SU-DHL-6 (cell line): ENCODE measurements around the gene SUSD2.

Source experiments
- H2AFZ ChIP-seq: fragments of 200-600 bp; sonication (generic); 2 replicates; pipeline ENCODE4 v1.6.1; 2014; ENCODE audit warnings: low read depth, mild to moderate bottlenecking, moderate library complexity, mixed read lengths, antibody characterized with exemption, low read length; ENCODE audit not compliant: severe bottlenecking
- H3F3A ChIP-seq: fragments of 200-600 bp; shearing (Covaris generic); 2 replicates; pipeline ENCODE4 v1.6.0; 2016; ENCODE audit warnings: antibody characterized with exemption, mild to moderate bottlenecking; ENCODE audit not compliant: insufficient read depth
- H3K27ac ChIP-seq: fragments of 200-600 bp; sonication (generic); 2 replicates; pipeline ENCODE4 v1.5.1; 2016; ENCODE audit warnings: low read depth, mild to moderate bottlenecking, low read length, moderate library complexity, mixed read lengths
- H3K27me3 ChIP-seq: fragments of 200-600 bp; sonication (generic), shearing (Covaris generic); 2 replicates; pipeline ENCODE4 v1.6.0; 2014; ENCODE audit warnings: mild to moderate bottlenecking, low read length
- H3K36me3 ChIP-seq: fragments of 200-600 bp; sonication (generic); 2 replicates; pipeline ENCODE4 v1.6.1; 2014; ENCODE audit warnings: mild to moderate bottlenecking, low read length, mixed read lengths
- H3K4me2 ChIP-seq: fragments of 300-600, 200-600 bp; shearing (Covaris generic), sonication (generic); 2 replicates; pipeline ENCODE4 v1.6.0; 2014; ENCODE audit warnings: low read length, low read depth, mild to moderate bottlenecking; ENCODE audit not compliant: poor library complexity, severe bottlenecking
- H3K4me3 ChIP-seq: fragments of 200-600 bp; sonication (generic); 2 replicates; pipeline ENCODE4 v1.5.1; 2014; ENCODE audit warnings: antibody characterized with exemption, low read length, mild to moderate bottlenecking, mixed read lengths; ENCODE audit not compliant: insufficient read depth, poor library complexity, severe bottlenecking
- H3K79me2 ChIP-seq: fragments of 200-600 bp; sonication (generic); 2 replicates; pipeline ENCODE4 v1.6.1; 2014; ENCODE audit warnings: mild to moderate bottlenecking, low read length, moderate library complexity; ENCODE audit not compliant: insufficient read depth
- H3K9ac ChIP-seq: fragments of 200-600 bp; sonication (generic); 2 replicates; pipeline ENCODE4 v1.7.0; 2014; ENCODE audit warnings: mild to moderate bottlenecking, low read length
- H3K9me2 ChIP-seq: fragments of 200-600 bp; sonication (generic); replicated peaks from 2 replicates; pipeline ENCODE4 v1.6.1; 2014; ENCODE audit warnings: low read length; ENCODE audit not compliant: insufficient read depth
- H3K9me3 ChIP-seq: fragments of 200-600 bp; sonication (generic); 2 replicates; pipeline ENCODE4 v1.6.1; 2014; ENCODE audit warnings: low read length, mixed read lengths; ENCODE audit not compliant: insufficient read depth
- H4K20me1 ChIP-seq: fragments of 200-600 bp; sonication (generic); 2 replicates; pipeline ENCODE4 v1.6.1; 2014; ENCODE audit warnings: low read depth, mild to moderate bottlenecking, antibody characterized with exemption, low read length, moderate library complexity, mixed read lengths
- CTCF ChIP-seq: fragments of 200-600 bp; sonication (generic); IDR thresholded peaks from one replicate; pipeline ENCODE4 v1.5.1; 2017; ENCODE audit warnings: antibody characterized with exemption, mild to moderate bottlenecking, low read length, moderate library complexity; ENCODE audit not compliant: insufficient read depth, poor library complexity, severe bottlenecking
- EZH2phosphoT487 ChIP-seq: fragments of 200-600 bp; sonication (generic), shearing (Covaris generic); conservative IDR thresholded peaks from 2 replicates; pipeline ENCODE4 v1.6.1; 2018; ENCODE audit warnings: mild to moderate bottlenecking, antibody characterized with exemption, low read length, moderate library complexity, mixed read lengths

The SUSD2 gene

GRCh38 chr22:24148266-24149197 is 32.8 kb upstream of the SUSD2 start:
- Histone ChIP-seq H3K4me3 (no peak overlapping the region), H2AFZ (no peak overlapping the region), H3K79me2 (no peaks in the 10 kb centered on the region), H3K9me3 (no peaks in the 10 kb centered on the region), H3K4me2 (no peak overlapping the region), H4K20me1 (no peaks in the 10 kb centered on the region), H3F3A (no peaks in the 10 kb centered on the region), H3K9me2 (no peaks in the 10 kb centered on the region), H3K27ac (no peak overlapping the region), H3K9ac (no peak overlapping the region), H3K27me3 (no peaks in the 10 kb centered on the region), H3K36me3 (no peaks in the 10 kb centered on the region)
- TF ChIP-seq CTCF: no peak
- TF ChIP-seq EZH2phosphoT487: no peak

DNA sequence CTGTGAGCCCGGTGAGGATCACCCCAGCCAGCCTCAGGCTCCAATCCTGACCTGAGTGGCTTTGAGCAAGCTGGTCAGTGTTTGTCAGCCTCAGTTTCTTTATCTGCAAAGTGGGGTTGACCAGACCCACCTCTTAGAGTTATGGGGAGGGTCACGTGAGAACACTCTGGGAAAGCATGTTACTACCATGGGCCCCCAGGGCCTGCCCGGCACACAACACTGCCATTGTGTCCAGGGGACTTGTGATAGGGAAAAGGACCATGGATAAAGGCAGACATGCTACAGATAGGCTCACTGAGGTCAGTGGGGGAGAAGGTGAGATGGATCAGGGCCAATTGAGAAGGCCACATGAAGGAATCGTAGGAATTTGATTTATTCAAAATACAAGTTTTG is 32.1 kb upstream of the SUSD2 start:
- no peaks in the 10 kb centered on the region for H3K9me3 ChIP-seq
- no peak for TF ChIP-seq CTCF
- no peak for TF ChIP-seq EZH2phosphoT487
- no peaks in the 10 kb centered on the region for H4K20me1 ChIP-seq
- H2AFZ ChIP-seq: no peak overlapping the region
- H3K4me3 ChIP-seq: no peak overlapping the region
- H3K9me2 ChIP-seq: no peaks in the 10 kb centered on the region
- no peaks in the 10 kb centered on the region for H3F3A ChIP-seq
- H3K27ac ChIP-seq: no peak overlapping the region
- H3K79me2 ChIP-seq: no peaks in the 10 kb centered on the region
- no peaks in the 10 kb centered on the region for H3K36me3 ChIP-seq
- H3K4me2 ChIP-seq: no peak overlapping the region
- no peak overlapping the region for H3K9ac ChIP-seq
- H3K27me3 ChIP-seq: no peaks in the 10 kb centered on the region

DNA sequence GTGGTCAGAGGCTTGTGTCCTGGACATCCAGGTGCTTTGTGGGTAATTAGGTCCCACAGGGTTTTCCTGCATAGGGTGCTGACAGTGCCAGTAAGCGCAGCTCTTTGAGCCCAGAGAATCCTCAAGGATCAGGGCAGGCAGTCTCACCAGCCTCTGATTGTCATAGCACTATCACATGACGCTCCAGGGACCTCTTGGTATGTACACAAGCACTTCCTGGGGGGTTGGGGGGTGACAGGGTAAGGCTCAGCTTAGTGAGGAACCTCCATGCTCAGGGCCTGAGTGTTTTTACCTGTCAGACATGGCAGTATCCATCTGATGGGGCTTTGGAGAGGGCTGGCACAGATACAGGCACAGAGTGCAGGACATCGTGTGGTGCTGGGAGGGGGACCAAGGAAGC is 27.9 kb upstream of the SUSD2 start:
- Histone ChIP-seq H3K27ac (no peak overlapping the region), H3K79me2 (no peaks in the 10 kb centered on the region)
- no peak for TF ChIP-seq CTCF
- no peak for TF ChIP-seq EZH2phosphoT487

More for the DNA sequence above, 27.9 kb upstream of the SUSD2 start:
- Histone ChIP-seq H3K9me2 (no peaks in the 10 kb centered on the region), H3F3A (0 out of 2 replicates have a peak, but pooled peaks cover 5% of the 10 kb centered on the region), H2AFZ (no peak overlapping the region), H3K9me3 (no peaks in the 10 kb centered on the region), H3K4me2 (no peak overlapping the region), H3K4me3 (no peak overlapping the region), H3K36me3 (no peaks in the 10 kb centered on the region), H4K20me1 (no peaks in the 10 kb centered on the region), H3K27me3 (no peaks in the 10 kb centered on the region), H3K9ac (no peak overlapping the region)
